Neutrophil (primary cell): Measurements from ENCODE around the gene MYCT1.
"Not testable (repeated sequence)": the region's sequence is repeated elsewhere in the genome, so short reads cannot be mapped to it uniquely, and the experiment has no call there.

Source experiments
- H3K27ac ChIP-seq: fragments of 200-600 bp; sonication (generic); 2 replicates; pipeline ENCODE4 v1.5.1; 2016; ENCODE audit warnings: mild to moderate bottlenecking, moderate library complexity
- H3K27me3 ChIP-seq: fragments of 200-600 bp; sonication (generic); 2 replicates; pipeline ENCODE4 v1.6.0; 2016; ENCODE audit warnings: mild to moderate bottlenecking
- H3K36me3 ChIP-seq: fragments of 200-600 bp; sonication (generic); 2 replicates; pipeline ENCODE4 v1.5.1; 2017
- H3K4me1 ChIP-seq, 2 experiments: fragments of 200-600 bp in 1 of 2; sonication (generic) in 1 of 2; 1 replicate in 1 of 2; 2 replicates in 1 of 2; pipeline versions ENCODE4 v1.5.1 to v1.6.1; 2013 to 2016; ENCODE audit warnings: low read depth in 1 of 2, low read length in 1 of 2, mild to moderate bottlenecking in 1 of 2, moderate library complexity in 1 of 2; ENCODE audit not compliant: control insufficient read depth in 1 of 2, insufficient read depth in 1 of 2
- H3K4me3 ChIP-seq, 2 experiments: fragments of 200-600 bp in 1 of 2; sonication (generic) in 1 of 2; 1 replicate in 1 of 2; 2 replicates in 1 of 2; pipeline ENCODE4 v1.5.1; 2013 to 2016; ENCODE audit warnings: low read depth in 1 of 2, low read length in 1 of 2, mild to moderate bottlenecking in 1 of 2, moderate library complexity in 1 of 2
- H3K9me3 ChIP-seq: fragments of 200-600 bp; sonication (generic); 2 replicates; pipeline ENCODE4 v1.5.1; 2016
- CTCF ChIP-seq: fragments of 200-600 bp; sonication (generic); IDR thresholded peaks from 2 replicates; pipeline ENCODE4 v1.5.1; 2016; ENCODE audit warnings: antibody characterized with exemption

Gene MYCT1

GRCh38 chr6:152671171-152671570 is 26.5 kb upstream of the MYCT1 start:
- Histone ChIP-seq H3K9me3 (no peaks in the 10 kb centered on the region), H3K27ac (no peak overlapping the region), H3K36me3 (no peaks in the 10 kb centered on the region), H3K4me3 (no peak overlapping the region), H3K27me3 (no peaks in the 10 kb centered on the region), H3K4me1 (no peaks in the 10 kb centered on the region)
- no peak for TF ChIP-seq CTCF

DNA sequence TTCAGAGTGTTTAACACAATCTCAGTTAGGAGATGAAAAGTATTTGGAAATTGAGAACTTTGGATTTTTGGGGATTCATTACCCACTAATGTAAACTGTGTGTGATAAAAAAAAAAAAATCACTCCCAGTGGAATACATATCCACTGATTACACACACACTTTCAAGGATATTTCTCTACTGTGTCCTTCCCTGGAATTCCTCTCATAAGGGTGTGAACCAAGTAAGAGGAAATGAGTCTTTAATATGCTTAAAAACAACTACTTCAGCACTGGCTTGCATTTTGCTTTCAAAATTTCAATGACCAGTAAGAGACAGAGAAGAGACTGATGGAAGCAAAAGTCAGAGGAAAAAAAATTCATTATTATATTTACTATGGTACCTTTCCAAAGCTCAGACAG is 24.5 kb upstream of the MYCT1 start:
- H3K9me3 ChIP-seq: no peaks in the 10 kb centered on the region
- H3K4me1 ChIP-seq: no peaks in the 10 kb centered on the region
- H3K27me3 ChIP-seq: no peaks in the 10 kb centered on the region
- no peak overlapping the region for H3K4me3 ChIP-seq
- TF ChIP-seq CTCF: no peak
- no peaks in the 10 kb centered on the region for H3K36me3 ChIP-seq
- H3K27ac ChIP-seq: no peak overlapping the region

DNA sequence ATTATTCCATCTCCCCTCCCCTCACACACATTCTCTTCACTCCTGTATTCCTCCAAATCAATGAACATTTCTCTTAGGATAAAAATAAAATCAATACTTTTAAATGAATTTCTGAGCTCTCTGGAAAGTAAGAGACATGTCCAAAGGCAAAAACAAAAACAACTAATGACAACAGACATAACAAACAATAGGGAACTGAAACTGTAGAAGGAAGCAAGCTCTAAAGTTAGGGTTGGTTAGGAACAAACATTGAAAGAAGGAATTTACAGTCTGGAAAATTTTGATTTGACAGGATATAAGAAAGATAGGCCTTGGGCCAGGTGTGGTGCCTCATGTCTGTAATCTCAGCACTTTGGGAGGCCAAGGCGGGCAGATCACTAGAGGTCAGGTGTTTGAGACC is 17.5 kb upstream of the MYCT1 start:
- no peak for TF ChIP-seq CTCF
- Histone ChIP-seq H3K27ac (no peak overlapping the region), H3K4me1 (no peaks in the 10 kb centered on the region), H3K9me3 (no peaks in the 10 kb centered on the region), H3K36me3 (no peaks in the 10 kb centered on the region), H3K4me3 (no peak overlapping the region), H3K27me3 (no peaks in the 10 kb centered on the region)

DNA sequence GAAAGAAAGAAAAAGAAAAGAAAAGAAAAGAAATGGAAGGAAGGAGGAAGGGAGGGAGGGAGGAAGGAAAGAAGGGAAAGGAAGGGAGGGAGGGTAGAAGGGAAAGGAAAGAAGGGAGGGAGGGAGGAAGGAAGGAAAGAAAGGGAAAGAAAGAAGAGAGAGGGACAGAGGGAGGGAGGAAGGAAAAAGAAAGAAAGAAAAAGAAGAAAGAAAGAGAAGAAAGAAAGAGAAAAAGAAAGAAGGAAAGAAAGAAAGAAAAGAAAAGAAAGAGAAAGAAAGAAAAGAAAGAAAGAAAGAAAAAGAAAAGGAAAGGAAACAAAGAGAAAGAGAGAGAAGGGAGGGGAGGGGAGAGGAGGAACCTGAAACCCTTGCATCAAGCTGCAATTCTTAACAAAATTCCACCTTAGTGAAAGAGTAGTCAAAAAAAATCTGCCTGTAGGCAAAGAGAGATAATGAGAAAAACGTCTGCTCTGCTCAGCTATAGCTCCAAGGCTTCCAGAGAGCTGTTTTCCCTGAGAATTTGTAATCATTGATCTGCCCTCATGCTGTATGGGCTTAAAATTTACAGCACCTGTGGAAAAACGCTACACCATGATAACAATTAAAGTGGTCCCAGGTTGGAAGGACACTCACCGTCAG is 16.7 kb upstream of the MYCT1 start:
- TF ChIP-seq CTCF: no peak
- H3K27ac ChIP-seq: no peak overlapping the region
- no peaks in the 10 kb centered on the region for H3K27me3 ChIP-seq
- H3K4me1 ChIP-seq: no peaks in the 10 kb centered on the region
- no peaks in the 10 kb centered on the region for H3K9me3 ChIP-seq
- H3K36me3 ChIP-seq: no peaks in the 10 kb centered on the region
- H3K4me3 ChIP-seq: no peak overlapping the region

- no peaks in the 10 kb centered on the region for H3K9me3 ChIP-seq
- no peak overlapping the region for H3K4me3 ChIP-seq
- no peak overlapping the region for H3K27ac ChIP-seq
- H3K36me3 ChIP-seq: no peaks in the 10 kb centered on the region
- no peaks in the 10 kb centered on the region for H3K27me3 ChIP-seq
- TF ChIP-seq CTCF: no peak
- no peaks in the 10 kb centered on the region for H3K4me1 ChIP-seq
Measured at GRCh38 chr6:152682141-152682540, 15.6 kb upstream of the MYCT1 start.

GRCh38 chr6:152682935-152683334 is 14.8 kb upstream of the MYCT1 start:
- not testable (repeated sequence) for H3K36me3 ChIP-seq, H3K4me1 ChIP-seq, H3K9me3 ChIP-seq, H3K4me3 ChIP-seq, H3K27me3 ChIP-seq, H3K27ac ChIP-seq
